HG02840 (cell line): ENCODE data around the gene SAMD14.

Source experiments
- ATAC-seq: cut with Tn5 transposase; IDR thresholded peaks from one replicate; pipeline ENCODE4 v1.9.1; 2021; ENCODE audit warnings: mild to moderate bottlenecking, moderate library complexity, moderate number of reproducible peaks; ENCODE audit not compliant: unreplicated experiment, low FRiP score

The SAMD14 gene

GRCh38 chr17:50114849-50115357, 15.1 kb downstream of the SAMD14 start:
- ATAC-seq = no peak

- ATAC-seq = no peak
Measured at GRCh38 chr17:50114401-50114800, 15.6 kb downstream of the SAMD14 start.

- ATAC-seq = no peak
Measured at GRCh38 chr17:50113624-50114320, 16.2 kb downstream of the SAMD14 start.

- ATAC-seq = no peak
Measured at GRCh38 chr17:50112694-50113093, 17.3 kb downstream of the SAMD14 start.

- ATAC-seq = no peak
Measured at GRCh38 chr17:50111673-50112655, 18.0 kb downstream of the SAMD14 start.

GRCh38 chr17:50110591-50111349, 19.2 kb downstream of the SAMD14 start:
- ATAC-seq = no peak

GRCh38 chr17:50109785-50110184, 20.2 kb downstream of the SAMD14 start:
- no peak for ATAC-seq

GRCh38 chr17:50109207-50109606, 20.8 kb downstream of the SAMD14 start:
- ATAC-seq = no peak

- ATAC-seq = no peak
Measured at GRCh38 chr17:50108556-50108955, 21.4 kb downstream of the SAMD14 start.

- ATAC-seq = no peak
Measured at GRCh38 chr17:50107790-50108414, 22.1 kb downstream of the SAMD14 start.

- ATAC-seq = no peak
Measured at GRCh38 chr17:50106393-50107131, 23.4 kb downstream of the SAMD14 start.

GRCh38 chr17:50105811-50106210, 24.1 kb downstream of the SAMD14 start:
- ATAC-seq = no peak

GRCh38 chr17:50103941-50104340, 26.0 kb downstream of the SAMD14 start:
- no peak for ATAC-seq

- no peak for ATAC-seq
Measured at GRCh38 chr17:50103252-50103651, 26.7 kb downstream of the SAMD14 start.

GRCh38 chr17:50102164-50102991, 27.6 kb downstream of the SAMD14 start:
- ATAC-seq = no peak

- ATAC-seq = no peak
Measured at GRCh38 chr17:50101346-50102163, 28.4 kb downstream of the SAMD14 start.

GRCh38 chr17:50100921-50101345, 29.0 kb downstream of the SAMD14 start:
- no peak for ATAC-seq

- ATAC-seq = no peak
Measured at GRCh38 chr17:50100480-50100883, 29.5 kb downstream of the SAMD14 start.
